Pancreas (tissue), 10 donors: ENCODE results near the gene EPHA3. TPM values are rescaled to one million over a fixed set of nuclear protein-coding genes. Genes with fewer than 3 reads are reported as not detected.
A peak's percentile ranks its signal among the peaks of the same experiment; 100 is the strongest.

Experiments used
- ATAC-seq, 4 donors: fragments of 200-7000 bp; cut with Tn5 transposase; one replicate each; pipeline versions ENCODE4 v1.8.0 to v1.9.1; 2020; ENCODE audit warnings: mild to moderate bottlenecking in 4 of 4, moderate library complexity in 4 of 4
- DNase-seq, 6 donors: peaks; one replicate each; pipeline ENCODE4 v3.0.0-alpha.2; 2020
- FAIRE-seq: peaks from 2 replicates; lab custom pipeline; 2012; peaks lifted over from hg19 to GRCh38; lab: Jason Lieb, UNC
- H3K27ac ChIP-seq, 4 donors: fragments of 200-600 bp; sonication (generic); 1 replicate in 3 of 4; 2 replicates in 1 of 4; pipeline versions ENCODE4 v1.5.0 to v1.8.0; 2020
- H3K27me3 ChIP-seq, 4 donors: fragments of 200-600 bp; one replicate each; pipeline ENCODE4 v1.8.0; 2021
- H3K36me3 ChIP-seq, 3 donors: fragments of 200-600 bp; sonication (generic) in 1 of 3; one replicate each; pipeline versions ENCODE4 v1.5.0 to v1.8.0; 2020 to 2021
- H3K4me1 ChIP-seq, 3 donors: fragments of 200-600 bp; one replicate each; pipeline ENCODE4 v1.8.0; 2021
- H3K4me3 ChIP-seq, 4 donors: fragments of 200-600 bp; sonication (generic) in 2 of 4; one replicate each; pipeline versions ENCODE4 v1.5.0 to v1.8.0; 2020 to 2021
- H3K9me3 ChIP-seq, 4 donors: fragments of 200-600 bp; one replicate each; pipeline ENCODE4 v1.8.0; 2021
- WGBS, 2 donors: extraction: QIAGEN DNeasy Blood & Tissue Kit; methylation state at CpG; one replicate each; pipeline ENCODE4 v1.1.7; 2013; 5-methylcytosine and 5-hydroxymethylcytosine counted together
- intact Hi-C, 3 donors: fragments of 100-400 bp; cut with DNase I; formaldehyde crosslinking; loops; one replicate each; pipeline versions ENCODE4 v1.11.1 to v1.14.2; 2022
- polyA plus RNA-seq, 2 donors: library from polyadenylated mRNA; stranded (reverse); fragments of 200-250 nt; gene quantifications; one replicate each; pipeline ENCODE4 v1.2.3, GENCODE V29; 2013
- total RNA-seq, 6 donors: library from RNA; stranded (reverse); fragmentation: NEBNext Ultra II Directional in 4 of 6; extraction: Animal tissue kit (Norgen Biotek cat#: 25700) in 4 of 6; gene quantifications; one replicate each; pipeline versions ENCODE4 v1.2.1 to v1.2.4, GENCODE V29; 2021 to 2023
- TF ChIP-seq, protein P1 (sequence below), 4 donors: fragments of 200-600 bp; sonication (generic) in 3 of 4; IDR thresholded peaks; one replicate each; pipeline versions ENCODE4 v1.5.0 to v1.8.0; 2021; ENCODE audit warnings: antibody characterized with exemption in 4 of 4
- donor health status: healthy with polysubstance abuse.
- donor health status: DM: no; HTN: no; CAD: no; lungs with moderate emphysema.
- donor health status: DM: no; HTN: no; CAD: no.
- donor health status: control.
- donor health status: control.
- donor health status: Bipolar disorder and iron deficiency.
- donor health status: DM: yes; HTN: yes; CAD: no.
- donor health status: DM: no; HTN: no; CAD: no.
- donor health status: DM: no; HTN: no; CAD: no.
- donor health status: DM: yes; HTN: yes; CAD: no.

EPHA3 gene
- total and polyA plus RNA-seq, 8 donors, result 0.27 to 7.7 (median 0.80) TPM

DNA sequence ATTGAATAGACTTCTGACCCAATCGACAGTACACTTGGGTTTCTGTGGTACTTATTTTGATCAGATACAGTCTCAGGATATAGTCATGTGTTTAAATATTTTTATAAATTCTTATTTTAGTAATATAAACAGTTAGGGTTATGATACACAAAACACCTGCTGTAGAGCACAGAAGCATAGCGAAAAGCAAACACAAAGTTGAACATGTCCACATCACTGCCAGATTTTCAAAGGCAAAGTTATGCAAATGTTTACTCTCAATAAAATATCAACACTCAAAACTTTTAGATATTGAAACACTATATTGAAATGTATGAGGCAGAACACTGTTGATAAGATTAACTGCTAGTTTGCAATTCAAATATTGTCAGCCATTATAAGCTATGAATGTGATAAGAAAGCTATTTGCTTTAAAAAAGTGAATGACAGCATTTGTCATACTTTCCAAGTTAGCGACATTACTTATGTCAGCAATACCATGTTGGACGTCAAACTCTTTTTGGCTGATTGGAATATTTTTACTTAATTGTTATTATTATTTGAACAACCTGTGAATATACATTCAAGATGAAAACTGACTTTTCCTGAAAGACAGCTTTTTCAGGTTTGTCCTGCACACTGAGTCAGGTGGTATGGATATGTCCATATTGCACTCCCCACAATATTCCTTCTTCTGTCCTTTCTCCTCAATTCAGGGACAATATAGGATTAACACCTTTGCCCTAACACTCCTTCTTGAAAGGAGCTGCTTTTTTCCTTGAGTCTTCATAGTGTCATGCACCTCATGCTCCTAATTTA lies 367.1 kb downstream of the EPHA3 start:
- FAIRE-seq, result no peak
- no peak for DNase-seq

DNA sequence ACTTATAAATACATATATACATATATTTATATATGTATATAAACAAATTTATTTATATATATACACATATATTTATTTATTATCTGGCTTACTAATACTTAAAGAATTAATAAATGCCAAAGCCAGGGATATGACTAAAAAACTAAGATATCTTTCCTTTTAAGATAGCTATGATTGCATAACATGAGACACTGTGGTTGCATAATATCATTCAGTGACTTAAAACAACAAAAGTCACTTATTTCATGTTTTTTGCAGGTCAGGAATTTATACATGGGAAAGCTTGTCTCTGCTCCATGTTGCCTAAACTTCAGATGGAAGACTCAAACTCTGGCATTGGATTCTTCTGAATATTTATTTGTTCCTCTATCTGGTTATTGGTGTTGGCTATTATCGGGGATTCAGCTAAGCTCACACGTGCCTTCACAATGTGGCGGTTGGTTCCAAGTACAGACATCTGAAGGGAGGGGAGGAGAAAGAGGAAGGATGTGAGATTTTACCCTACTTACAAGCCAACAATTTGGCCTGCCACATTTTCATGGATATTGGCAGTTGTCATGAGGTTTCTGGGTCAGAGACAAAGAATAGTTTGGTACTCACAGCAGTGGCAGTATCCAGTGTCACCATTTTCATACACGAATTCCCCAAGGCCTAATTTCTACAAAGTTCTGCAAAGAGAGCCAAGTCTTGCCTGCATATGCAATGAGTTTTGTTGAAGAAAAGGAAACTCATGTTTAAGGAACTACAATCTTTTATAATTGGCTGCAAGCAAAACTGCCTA lies 381.6 kb downstream of the EPHA3 start:
- no peak overlapping the region for H3K27ac ChIP-seq
- intact Hi-C loops, result no loop called here
- no peak for FAIRE-seq
- no peaks in the 10 kb centered on the region for H3K36me3 ChIP-seq
- TF ChIP-seq, protein P1, sequence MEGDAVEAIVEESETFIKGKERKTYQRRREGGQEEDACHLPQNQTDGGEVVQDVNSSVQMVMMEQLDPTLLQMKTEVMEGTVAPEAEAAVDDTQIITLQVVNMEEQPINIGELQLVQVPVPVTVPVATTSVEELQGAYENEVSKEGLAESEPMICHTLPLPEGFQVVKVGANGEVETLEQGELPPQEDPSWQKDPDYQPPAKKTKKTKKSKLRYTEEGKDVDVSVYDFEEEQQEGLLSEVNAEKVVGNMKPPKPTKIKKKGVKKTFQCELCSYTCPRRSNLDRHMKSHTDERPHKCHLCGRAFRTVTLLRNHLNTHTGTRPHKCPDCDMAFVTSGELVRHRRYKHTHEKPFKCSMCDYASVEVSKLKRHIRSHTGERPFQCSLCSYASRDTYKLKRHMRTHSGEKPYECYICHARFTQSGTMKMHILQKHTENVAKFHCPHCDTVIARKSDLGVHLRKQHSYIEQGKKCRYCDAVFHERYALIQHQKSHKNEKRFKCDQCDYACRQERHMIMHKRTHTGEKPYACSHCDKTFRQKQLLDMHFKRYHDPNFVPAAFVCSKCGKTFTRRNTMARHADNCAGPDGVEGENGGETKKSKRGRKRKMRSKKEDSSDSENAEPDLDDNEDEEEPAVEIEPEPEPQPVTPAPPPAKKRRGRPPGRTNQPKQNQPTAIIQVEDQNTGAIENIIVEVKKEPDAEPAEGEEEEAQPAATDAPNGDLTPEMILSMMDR (IDR thresholded peaks at IDR 0.05), result no peak
- ATAC-seq, result no peak
- peaks cover 0 to 4% (median 0%) of the 10 kb centered on the region in 3 donors for H3K4me1 ChIP-seq
- no peak overlapping the region for H3K4me3 ChIP-seq
- 79 to 88% methylated on average over 4 of the region's 4 CpGs for WGBS, 2 donors
- no peaks in the 10 kb centered on the region for H3K27me3 ChIP-seq
- H3K9me3 ChIP-seq, result no peaks in the 10 kb centered on the region
- no peak for DNase-seq

More for the DNA sequence above, 367.1 kb downstream of the EPHA3 start:
- peak overlapping the region in 1 of 4 donors; percentile 39 for H3K27ac ChIP-seq
- intact Hi-C loops, result no loop called here
- TF ChIP-seq, protein P1 (IDR thresholded peaks at IDR 0.05), result no peak
- no peaks in the 10 kb centered on the region for H3K4me1 ChIP-seq
- ATAC-seq, result peak; percentile 73 to 88 (median 85)
- WGBS, 2 donors, result 20 to 22% methylated on average over 4 of the region's 4 CpGs
- H3K27me3 ChIP-seq, result no peaks in the 10 kb centered on the region
- no peaks in the 10 kb centered on the region for H3K36me3 ChIP-seq
- no peak overlapping the region for H3K4me3 ChIP-seq
- no peaks in the 10 kb centered on the region for H3K9me3 ChIP-seq

DNA sequence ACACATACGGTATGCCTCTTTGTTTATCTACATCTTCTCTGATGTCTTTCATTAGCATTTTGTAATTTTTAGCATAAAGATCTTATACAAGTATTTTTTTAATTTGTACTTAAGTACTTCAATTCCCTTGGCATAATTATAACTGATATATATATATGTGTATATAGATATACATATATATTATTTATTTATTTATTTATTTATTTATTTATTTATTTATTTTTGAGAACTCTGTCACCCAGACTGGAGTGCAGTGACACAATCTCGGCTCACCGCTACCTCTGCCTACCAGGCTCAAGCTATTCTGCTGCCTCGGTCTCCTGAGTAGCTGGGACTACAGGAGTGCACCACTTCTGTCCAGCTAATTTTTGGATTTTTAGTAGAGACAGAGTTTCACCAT lies 382.7 kb downstream of the EPHA3 start:
- FAIRE-seq, result no peak

DNA sequence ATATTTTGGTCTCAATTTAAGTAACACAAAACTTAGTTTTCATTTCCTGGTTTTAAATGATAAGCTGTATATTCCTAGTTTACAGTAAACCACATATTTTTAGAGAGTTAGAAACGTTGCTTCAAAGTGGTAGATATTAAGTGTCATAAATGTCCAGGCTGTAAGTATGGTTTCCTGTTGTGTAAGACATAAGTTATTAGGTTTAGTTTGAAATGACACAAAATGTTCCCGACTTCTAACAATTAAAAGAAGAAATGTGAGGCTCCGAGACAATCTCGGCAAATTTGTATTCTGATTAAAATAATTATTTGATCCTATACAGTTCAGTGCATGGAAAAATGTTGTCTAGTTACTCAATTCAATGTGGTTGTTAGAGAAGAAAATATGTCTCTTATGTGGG lies 387.3 kb downstream of the EPHA3 start:
- H3K36me3 ChIP-seq, result no peaks in the 10 kb centered on the region
- no peak for ATAC-seq
- no peaks in the 10 kb centered on the region for H3K27me3 ChIP-seq
- intact Hi-C loops, result no loop called here
- H3K4me3 ChIP-seq, result no peak overlapping the region
- no peaks in the 10 kb centered on the region for H3K9me3 ChIP-seq
- DNase-seq, result no peak
- TF ChIP-seq, protein P1 (IDR thresholded peaks at IDR 0.05), result no peak
- peaks cover 0 to 4% (median 0%) of the 10 kb centered on the region in 3 donors for H3K4me1 ChIP-seq
- WGBS, 2 donors, result 79 to 82% methylated on average over 4 of the region's 4 CpGs
- H3K27ac ChIP-seq, result no peak overlapping the region
- no peak for FAIRE-seq

More for the DNA sequence above, 382.7 kb downstream of the EPHA3 start:
- peaks cover 0 to 4% (median 0%) of the 10 kb centered on the region in 3 donors for H3K4me1 ChIP-seq
- ATAC-seq, result no peak
- WGBS, 2 donors, result 95 to 97% methylated on average over 4 of the region's 4 CpGs
- no peak overlapping the region for H3K4me3 ChIP-seq
- no peak for DNase-seq
- H3K27ac ChIP-seq, result no peak overlapping the region
- intact Hi-C loops, result no loop called here
- no peaks in the 10 kb centered on the region for H3K9me3 ChIP-seq
- no peaks in the 10 kb centered on the region for H3K27me3 ChIP-seq
- no peaks in the 10 kb centered on the region for H3K36me3 ChIP-seq
- TF ChIP-seq, protein P1 (IDR thresholded peaks at IDR 0.05), result no peak
